PC-9 (cell line): Measurements from ENCODE around the gene SAYSD1.

Source experiments
- CTCF ChIP-seq: fragments of 200-600 bp; sonication (generic); conservative IDR thresholded peaks from 2 replicates; pipeline ENCODE4 v1.6.1; 2017; ENCODE audit warnings: mixed run types, antibody characterized with exemption, mild to moderate bottlenecking, moderate library complexity
- EZH2 ChIP-seq: fragments of 200-600 bp; sonication (generic); IDR thresholded peaks from 2 replicates; pipeline ENCODE4 v1.8.0; 2017; ENCODE audit warnings: antibody characterized with exemption, low read depth

- TF ChIP-seq CTCF, result peak; percentile 52
- TF ChIP-seq EZH2, result no peak
Measured at GRCh38 chr6:39088331-39088730, 26.7 kb downstream of the SAYSD1 start.
